ENCODE results near the gene FMO5.
"Not testable (repeated sequence)": the region's sequence is repeated elsewhere in the genome, so short reads cannot be mapped to it uniquely, and the experiment has no call there.

The FMO5 gene

GRCh38 chr1:147172168-147173016 is 52.7 kb downstream of the FMO5 start, which contains the start of gene PRKAB2:
TSS of gene PRKAB2 (minus strand) at chr1:147172470. CDS start at chr1:147172144, 326 bp downstream.
- Histone ChIP-seq H4K20me1 (no peaks in the 10 kb centered on the region; a peak in 1 of 22 replicates), H3K27me3 (no peaks in the 10 kb centered on the region), H3K36me3 (peaks cover 3 to 20% (median 6%) of the 10 kb centered on the region in 11 experiments; a peak in 19 of 22 replicates), H3K4me3 (peak within 1 kb of the TSS; percentile 91 to 99 (median 96)), H3K4me1 (peaks cover 24 to 34% (median 30%) of the 10 kb centered on the region in 10 experiments), H3K9ac (peak within 1 kb of the TSS; percentile 84 to 90 (median 88)), H3K4me2 (peak within 1 kb of the TSS; percentile 89 to 98 (median 91)), H3K27ac (peak within 1 kb of the TSS; percentile 82 to 93 (median 91)), H3K9me3 (replicated peaks in 1 of 11) (no peaks in the 10 kb centered on the region)
- no peak for TF ChIP-seq Cebpa-rat (IDR thresholded peaks at IDR 0.05)

- H3K4me1 ChIP-seq, result peaks cover 24 to 34% (median 30%) of the 10 kb centered on the region in 10 experiments
- no peaks in the 10 kb centered on the region; a peak in 1 of 22 replicates for H4K20me1 ChIP-seq
- H3K9ac ChIP-seq, result peak overlapping the region; percentile 78 to 90 (median 88)
- H3K4me2 ChIP-seq, result peak overlapping the region; percentile 89 to 98 (median 91)
- H3K9me3 ChIP-seq (replicated peaks in 1 of 11), result no peaks in the 10 kb centered on the region
- TF ChIP-seq Cebpa-rat (IDR thresholded peaks at IDR 0.05), result no peak
- peak overlapping the region; percentile 91 to 99 (median 96) for H3K4me3 ChIP-seq
- peaks cover 10 to 26% (median 14%) of the 10 kb centered on the region in 11 experiments; a peak in 21 of 22 replicates for H3K36me3 ChIP-seq
- no peaks in the 10 kb centered on the region for H3K27me3 ChIP-seq
- H3K27ac ChIP-seq, result peak overlapping the region; percentile 44 to 93 (median 91); a peak in 21 of 22 replicates
Observed at GRCh38 chr1:147171399-147172167, 53.6 kb downstream of the FMO5 start.

- no peak for TF ChIP-seq Cebpa-rat (IDR thresholded peaks at IDR 0.05)
- peak overlapping the region; percentile 89 to 98 (median 91); a peak in 21 of 22 replicates for H3K4me2 ChIP-seq
- peak overlapping the region in 7 of 10 experiments; percentile 94 to 98 (median 96); a peak in 5 of 20 replicates for H3K4me3 ChIP-seq
- H3K4me1 ChIP-seq, result peaks cover 24 to 34% (median 30%) of the 10 kb centered on the region in 10 experiments
- H3K9me3 ChIP-seq (replicated peaks in 1 of 11), result no peaks in the 10 kb centered on the region
- H3K36me3 ChIP-seq, result peaks cover 25 to 33% (median 29%) of the 10 kb centered on the region in 11 experiments
- H3K27me3 ChIP-seq, result no peaks in the 10 kb centered on the region
- H3K27ac ChIP-seq, result no peak overlapping the region
- peak overlapping the region in 2 of 11 experiments; percentile 38 to 89; a peak in 2 of 22 replicates for H3K9ac ChIP-seq
- H4K20me1 ChIP-seq, result no peaks in the 10 kb centered on the region; a peak in 1 of 22 replicates
Observed at GRCh38 chr1:147169840-147170674, 55.1 kb downstream of the FMO5 start.

GRCh38 chr1:147169171-147169570 is 56.0 kb downstream of the FMO5 start:
- Histone ChIP-seq H3K4me3 (no peak overlapping the region), H3K36me3 (peaks cover 28 to 38% (median 34%) of the 10 kb centered on the region in 11 experiments), H4K20me1 (no peaks in the 10 kb centered on the region; a peak in 1 of 22 replicates), H3K4me2 (no peak overlapping the region), H3K9ac (no peak overlapping the region), H3K27ac (no peak overlapping the region), H3K27me3 (no peaks in the 10 kb centered on the region), H3K9me3 (replicated peaks in 1 of 11) (no peaks in the 10 kb centered on the region), H3K4me1 (peaks cover 23 to 32% (median 27%) of the 10 kb centered on the region in 10 experiments)
- TF ChIP-seq Cebpa-rat (IDR thresholded peaks at IDR 0.05), result no peak

GRCh38 chr1:147168626-147169058 is 56.5 kb downstream of the FMO5 start:
- no peak overlapping the region for H3K27ac ChIP-seq
- peaks cover 18 to 26% (median 21%) of the 10 kb centered on the region in 10 experiments for H3K4me1 ChIP-seq
- H3K36me3 ChIP-seq, result peaks cover 28 to 43% (median 38%) of the 10 kb centered on the region in 11 experiments
- H4K20me1 ChIP-seq, result no peaks in the 10 kb centered on the region; a peak in 1 of 22 replicates
- H3K9ac ChIP-seq, result no peak overlapping the region
- H3K27me3 ChIP-seq, result no peaks in the 10 kb centered on the region
- H3K4me2 ChIP-seq, result no peak overlapping the region
- TF ChIP-seq Cebpa-rat (IDR thresholded peaks at IDR 0.05), result no peak
- H3K9me3 ChIP-seq (replicated peaks in 1 of 11), result no peaks in the 10 kb centered on the region
- no peak overlapping the region for H3K4me3 ChIP-seq

GRCh38 chr1:147167365-147167764 is 57.8 kb downstream of the FMO5 start:
- no peak for TF ChIP-seq Cebpa-rat (IDR thresholded peaks at IDR 0.05)
- Histone ChIP-seq H4K20me1 (no peaks in the 10 kb centered on the region; a peak in 1 of 22 replicates), H3K36me3 (peaks cover 28 to 56% (median 42%) of the 10 kb centered on the region in 11 experiments), H3K4me1 (peaks cover 14 to 20% (median 17%) of the 10 kb centered on the region in 10 experiments), H3K4me3 (no peak overlapping the region), H3K27me3 (no peaks in the 10 kb centered on the region), H3K4me2 (no peak overlapping the region), H3K9ac (no peak overlapping the region), H3K9me3 (replicated peaks in 1 of 11) (no peaks in the 10 kb centered on the region), H3K27ac (no peak overlapping the region)

- Histone ChIP-seq H3K9ac (no peak overlapping the region), H3K9me3 (replicated peaks in 1 of 11) (no peaks in the 10 kb centered on the region), H3K36me3 (peaks cover 72 to 100% (median 86%) of the 10 kb centered on the region in 11 experiments), H4K20me1 (no peaks in the 10 kb centered on the region), H3K27me3 (no peaks in the 10 kb centered on the region), H3K27ac (no peak overlapping the region), H3K4me3 (no peak overlapping the region), H3K4me1 (no peaks in the 10 kb centered on the region), H3K4me2 (no peak overlapping the region)
- TF ChIP-seq Cebpa-rat (IDR thresholded peaks at IDR 0.05), result no peak
Observed at GRCh38 chr1:147163019-147163418, 62.1 kb downstream of the FMO5 start.

GRCh38 chr1:147162093-147162492 is 63.0 kb downstream of the FMO5 start:
- Histone ChIP-seq H3K4me2 (no peak overlapping the region), H4K20me1 (no peaks in the 10 kb centered on the region), H3K4me3 (no peak overlapping the region), H3K36me3 (peaks cover 71 to 100% (median 86%) of the 10 kb centered on the region in 11 experiments), H3K9ac (no peak overlapping the region), H3K9me3 (replicated peaks in 1 of 11) (no peaks in the 10 kb centered on the region), H3K4me1 (no peaks in the 10 kb centered on the region), H3K27me3 (no peaks in the 10 kb centered on the region), H3K27ac (no peak overlapping the region)
- no peak for TF ChIP-seq Cebpa-rat (IDR thresholded peaks at IDR 0.05)

GRCh38 chr1:147157116-147157515 is 68.0 kb downstream of the FMO5 start:
- H4K20me1 ChIP-seq; H3K4me2 ChIP-seq; H3K4me3 ChIP-seq; H3K9ac ChIP-seq; H3K9me3 ChIP-seq (replicated peaks in 1 of 11); H3K27me3 ChIP-seq; H3K4me1 ChIP-seq; H3K27ac ChIP-seq: not testable (repeated sequence)
- H3K36me3 ChIP-seq, result peaks cover 51 to 89% (median 67%) of the 10 kb centered on the region in 11 experiments
